PC-3 (cell line): ENCODE measurements around the gene SAE1. TPM values are rescaled to one million over a fixed set of nuclear protein-coding genes. Genes with fewer than 3 reads are reported as not detected.

Experiments
- ATAC-seq: fragments of 200-7000 bp; cut with Tn5 transposase; 2 replicates; pipeline ENCODE4 v1.9.1; 2020; ENCODE audit warnings: mild to moderate bottlenecking, moderate library complexity
- BruUV-seq: library from RNA; stranded (reverse); fragments of 400-500 nt; replicated peaks from 2 replicates; lab custom pipeline; 2021; lab: Mats Ljungman, UMichigan
- CTCF ChIA-PET: fragments of 300-600 bp; sonication (Branson Sonifier 250); formaldehyde crosslinking; loops from one replicate; lab custom pipeline; 2022; ENCODE audit warnings: antibody characterized with exemption; lab: Charles Lee
- POLR2A ChIA-PET: fragments of 300-600 bp; sonication (Branson Sonifier 250); formaldehyde crosslinking; loops from one replicate; lab custom pipeline; 2022; ENCODE audit warnings: antibody characterized with exemption; ENCODE audit not compliant: unreplicated experiment; lab: Charles Lee
- DNase-seq: peaks from one replicate; pipeline ENCODE4 v3.0.0-alpha.2; 2015
- H2AFZ ChIP-seq: fragments of 300-600 bp; sonication (generic); 2 replicates; pipeline ENCODE4 v1.6.0; 2016; ENCODE audit warnings: antibody characterized with exemption, low read length
- H3F3A ChIP-seq: fragments of 300-600 bp; sonication (generic); one replicate; pipeline ENCODE4 v1.6.0; 2017; ENCODE audit warnings: antibody characterized with exemption, low read length, control low read depth, mild to moderate bottlenecking; ENCODE audit not compliant: unreplicated experiment
- H3K27ac ChIP-seq: fragments of 300-600 bp; sonication (generic); 2 replicates; pipeline ENCODE4 v1.5.1; 2016; ENCODE audit warnings: mild to moderate bottlenecking, low read length
- H3K27me3 ChIP-seq: fragments of 300-600 bp; sonication (generic); 2 replicates; pipeline ENCODE4 v1.6.1; 2016; ENCODE audit warnings: low read length, mixed read lengths
- H3K36me3 ChIP-seq: fragments of 300-600 bp; sonication (generic); 2 replicates; pipeline ENCODE4 v1.6.1; 2016; ENCODE audit warnings: low read depth, mixed run types, low read length, mixed read lengths
- H3K4me1 ChIP-seq: fragments of 300-600 bp; sonication (generic); 2 replicates; pipeline ENCODE4 v1.5.1; 2016; ENCODE audit warnings: low read length; ENCODE audit not compliant: insufficient read depth
- H3K4me2 ChIP-seq: fragments of 300-600 bp; sonication (generic); 2 replicates; pipeline ENCODE4 v1.6.0; 2016; ENCODE audit warnings: low read length
- H3K4me3 ChIP-seq: fragments of 300-600 bp; sonication (generic); 2 replicates; pipeline ENCODE4 v1.5.1; 2016; ENCODE audit warnings: mild to moderate bottlenecking, low read length, mixed read lengths
- H3K79me2 ChIP-seq: fragments of 300-600 bp; sonication (generic); 2 replicates; pipeline ENCODE4 v1.6.1; 2017; ENCODE audit warnings: low read length, mixed read lengths
- H3K9ac ChIP-seq: fragments of 300-600 bp; sonication (generic); 2 replicates; pipeline ENCODE4 v1.6.0; 2016; ENCODE audit warnings: mild to moderate bottlenecking, low read length
- H3K9me2 ChIP-seq: fragments of 300-600 bp; sonication (generic); replicated peaks from 2 replicates; pipeline ENCODE4 v1.6.1; 2016; ENCODE audit warnings: mixed run types, low read length, mixed read lengths
- H3K9me3 ChIP-seq: fragments of 300-600 bp; sonication (generic); 2 replicates; pipeline ENCODE4 v1.6.1; 2016; ENCODE audit warnings: low read length, mixed read lengths
- H4K20me1 ChIP-seq: fragments of 300-600 bp; sonication (generic); 2 replicates; pipeline ENCODE4 v1.6.1; 2016; ENCODE audit warnings: low read length, mixed read lengths
- EZH2 ChIP-seq: fragments of 300-600 bp; sonication (generic); IDR thresholded peaks from one replicate; pipeline ENCODE4 v1.6.1; 2017; ENCODE audit warnings: antibody characterized with exemption, mild to moderate bottlenecking, low read length; ENCODE audit not compliant: unreplicated experiment
- EZH2phosphoT487 ChIP-seq: fragments of 300-600 bp; sonication (generic); IDR thresholded peaks from 2 replicates; pipeline ENCODE4 v1.6.1; 2018; ENCODE audit warnings: mild to moderate bottlenecking, antibody characterized with exemption, low read length, borderline replicate concordance
- intact Hi-C: fragments of 100-400 bp; cut with micrococcal nuclease; formaldehyde crosslinking; loops from 2 replicates; pipeline ENCODE4 v1.9.0; 2023
- total RNA-seq: library from RNA; depleted of rRNA; stranded (reverse); fragments of >200 nt; gene quantifications from 2 replicates; pipeline ENCODE4 v1.2.3, GENCODE V29; 2014
- TF ChIP-seq, protein P1 (sequence below): fragments of 300-600 bp; sonication (generic); conservative IDR thresholded peaks from 2 replicates; pipeline ENCODE4 v1.5.1; 2017; ENCODE audit warnings: antibody characterized with exemption, low read depth, mild to moderate bottlenecking, low read length

SAE1 gene
- total RNA-seq, 1 experiment from 2014 or later = 99.7 TPM

DNA sequence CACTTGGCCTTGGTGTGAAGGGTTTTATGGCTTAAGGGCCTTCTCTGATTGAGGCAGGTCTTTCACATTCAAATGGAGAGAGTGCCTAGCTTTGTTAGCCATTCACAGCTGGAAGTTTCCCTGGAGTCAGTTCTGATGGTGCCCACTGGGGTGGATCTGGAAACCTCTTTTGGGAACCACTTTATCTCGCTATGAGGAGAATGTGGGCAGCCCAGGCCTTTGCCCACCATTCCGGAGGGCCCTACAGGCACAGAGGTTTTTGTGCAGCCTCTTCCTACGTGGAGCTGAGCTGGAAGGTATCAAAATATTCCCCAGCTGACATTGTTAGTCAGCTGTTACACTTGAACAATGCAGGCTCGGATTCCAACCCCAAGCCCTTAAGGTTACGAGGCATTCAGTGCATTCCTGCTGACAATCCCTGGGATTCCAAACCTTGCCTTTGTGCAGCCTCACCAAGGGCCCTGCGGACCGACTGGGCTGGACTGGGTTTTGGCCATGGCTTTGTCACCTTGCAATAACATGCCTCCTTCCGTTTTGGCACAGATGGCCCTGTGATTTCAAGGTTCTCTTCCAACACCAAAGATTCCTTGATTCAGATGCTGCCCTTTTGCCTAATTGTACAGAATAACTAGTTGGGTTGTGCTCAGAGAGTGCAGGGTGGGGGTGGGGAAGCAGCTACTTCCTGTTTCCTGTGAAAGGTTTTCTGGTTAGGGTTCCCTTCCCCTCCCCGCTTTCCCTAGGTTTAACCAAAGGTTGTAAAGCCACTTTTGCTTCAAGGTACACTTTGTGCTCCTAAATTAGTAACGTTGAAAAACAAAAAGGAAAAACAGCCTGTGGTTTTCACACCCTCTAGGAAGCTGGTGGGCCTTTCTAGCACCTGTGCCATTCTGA, 27.0 kb downstream of the SAE1 start:
- no peak for TF ChIP-seq EZH2phosphoT487
- Histone ChIP-seq H4K20me1 (no peaks in the 10 kb centered on the region), H3K79me2 (peaks cover 16% of the 10 kb centered on the region; the same call in 1 of the 2 replicates), H3K4me1 (peaks cover 24% of the 10 kb centered on the region), H3K27ac (peak overlapping the region; percentile 17), H3K9me2 (no peaks in the 10 kb centered on the region), H3K4me2 (peak overlapping the region; percentile 38; the same call in 1 of the 2 replicates), H3F3A (no peaks in the 10 kb centered on the region), H3K4me3 (no peak overlapping the region), H3K36me3 (peaks cover 35% of the 10 kb centered on the region), H2AFZ (no peak overlapping the region), H3K9me3 (no peaks in the 10 kb centered on the region), H3K27me3 (no peaks in the 10 kb centered on the region), H3K9ac (no peak overlapping the region)
- ATAC-seq (peak; percentile 72), DNase-seq (peak; percentile 49)
- intact Hi-C loops = no loop called here
- ChIA-PET CTCF (no interaction called here), POLR2A (no interaction called here)
- BruUV-seq = no TSS peak

DNA sequence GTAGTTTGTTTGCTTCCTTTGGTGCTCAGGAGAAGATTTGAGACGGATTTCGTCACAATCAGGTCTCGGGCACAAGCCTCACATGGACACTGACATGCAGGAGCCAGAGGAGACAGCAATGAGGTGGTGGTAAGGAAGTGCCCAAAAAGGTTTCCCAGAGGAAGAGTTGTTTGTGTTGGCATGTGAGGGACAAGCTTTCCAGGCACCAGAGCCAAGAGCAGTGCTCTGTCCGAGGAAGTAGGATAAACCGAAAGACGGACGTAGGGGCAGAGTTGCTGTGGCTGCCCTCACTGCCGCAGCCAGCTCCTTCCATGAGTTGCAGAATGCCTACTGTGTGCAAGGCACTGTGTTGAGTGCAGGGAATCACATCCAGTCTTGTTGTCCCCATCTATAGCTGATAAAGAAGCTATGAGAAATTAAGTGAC, 27.7 kb downstream of the SAE1 start:
- H3F3A ChIP-seq = no peaks in the 10 kb centered on the region
- H3K9ac ChIP-seq = no peak overlapping the region
- ChIA-PET CTCF (no interaction called here), POLR2A (no interaction called here)
- H3K4me1 ChIP-seq = peaks cover 16% of the 10 kb centered on the region
- H3K9me2 ChIP-seq = no peaks in the 10 kb centered on the region
- peaks cover 13% of the 10 kb centered on the region; the same call in 1 of the 2 replicates for H3K79me2 ChIP-seq
- no TSS peak for BruUV-seq
- H3K4me3 ChIP-seq = no peak overlapping the region
- intact Hi-C loops = no loop called here
- ATAC-seq = no peak
- peak overlapping the region; percentile 17 for H3K27ac ChIP-seq
- no peaks in the 10 kb centered on the region for H4K20me1 ChIP-seq
- no peak for TF ChIP-seq EZH2phosphoT487
- TF ChIP-seq, protein P1, sequence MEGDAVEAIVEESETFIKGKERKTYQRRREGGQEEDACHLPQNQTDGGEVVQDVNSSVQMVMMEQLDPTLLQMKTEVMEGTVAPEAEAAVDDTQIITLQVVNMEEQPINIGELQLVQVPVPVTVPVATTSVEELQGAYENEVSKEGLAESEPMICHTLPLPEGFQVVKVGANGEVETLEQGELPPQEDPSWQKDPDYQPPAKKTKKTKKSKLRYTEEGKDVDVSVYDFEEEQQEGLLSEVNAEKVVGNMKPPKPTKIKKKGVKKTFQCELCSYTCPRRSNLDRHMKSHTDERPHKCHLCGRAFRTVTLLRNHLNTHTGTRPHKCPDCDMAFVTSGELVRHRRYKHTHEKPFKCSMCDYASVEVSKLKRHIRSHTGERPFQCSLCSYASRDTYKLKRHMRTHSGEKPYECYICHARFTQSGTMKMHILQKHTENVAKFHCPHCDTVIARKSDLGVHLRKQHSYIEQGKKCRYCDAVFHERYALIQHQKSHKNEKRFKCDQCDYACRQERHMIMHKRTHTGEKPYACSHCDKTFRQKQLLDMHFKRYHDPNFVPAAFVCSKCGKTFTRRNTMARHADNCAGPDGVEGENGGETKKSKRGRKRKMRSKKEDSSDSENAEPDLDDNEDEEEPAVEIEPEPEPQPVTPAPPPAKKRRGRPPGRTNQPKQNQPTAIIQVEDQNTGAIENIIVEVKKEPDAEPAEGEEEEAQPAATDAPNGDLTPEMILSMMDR = no peak
- no peak for TF ChIP-seq EZH2
- peaks cover 31% of the 10 kb centered on the region; the same call in 1 of the 2 replicates for H3K36me3 ChIP-seq
- DNase-seq = no peak
- no peak overlapping the region for H2AFZ ChIP-seq
- H3K9me3 ChIP-seq = no peaks in the 10 kb centered on the region
- no peak overlapping the region for H3K4me2 ChIP-seq
- no peaks in the 10 kb centered on the region for H3K27me3 ChIP-seq

DNA sequence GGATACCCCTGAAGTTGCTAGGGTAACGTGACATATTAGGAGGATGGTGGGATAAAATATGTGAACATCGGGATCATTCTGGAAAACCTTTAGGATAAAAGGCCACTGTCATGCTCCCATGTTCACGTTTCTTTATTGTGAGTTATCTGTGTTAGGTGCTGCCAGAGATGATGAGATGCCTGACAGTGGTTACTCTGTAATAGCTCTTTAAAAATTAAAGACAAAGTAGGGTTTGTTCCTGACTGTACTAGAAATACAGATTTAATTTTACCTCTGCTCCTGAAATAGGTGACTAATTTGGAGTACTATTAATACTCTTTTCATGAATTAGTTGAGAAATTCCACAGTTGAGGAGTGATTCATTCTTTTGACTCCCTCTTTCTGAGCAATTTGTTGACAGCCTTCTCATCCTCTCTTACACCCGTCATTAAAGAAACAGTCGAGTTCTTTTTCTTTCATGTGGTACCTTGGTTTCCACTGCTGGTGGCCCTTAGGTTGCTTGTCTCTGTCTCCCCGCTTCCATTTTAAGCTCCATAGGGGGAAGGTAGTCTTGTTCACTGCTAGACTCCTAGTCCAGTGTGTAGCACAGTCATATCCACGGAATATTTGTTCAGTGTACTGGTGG, 28.4 kb downstream of the SAE1 start:
- no peaks in the 10 kb centered on the region for H3K9me3 ChIP-seq
- no peak for DNase-seq
- no peak overlapping the region for H3K27ac ChIP-seq
- no peak overlapping the region for H3K4me3 ChIP-seq
- ChIA-PET CTCF (no interaction called here), POLR2A (no interaction called here)
- H4K20me1 ChIP-seq = no peaks in the 10 kb centered on the region
- H3K4me1 ChIP-seq = peaks cover 15% of the 10 kb centered on the region
- no peaks in the 10 kb centered on the region for H3K27me3 ChIP-seq
- peaks cover 11% of the 10 kb centered on the region; the same call in 1 of the 2 replicates for H3K79me2 ChIP-seq
- no TSS peak for BruUV-seq
- no peak for TF ChIP-seq EZH2
- TF ChIP-seq, protein P1 = no peak
- TF ChIP-seq EZH2phosphoT487 = no peak
- intact Hi-C loops = no loop called here
- ATAC-seq = no peak
- peaks cover 30% of the 10 kb centered on the region; the same call in 1 of the 2 replicates for H3K36me3 ChIP-seq
- no peak overlapping the region for H2AFZ ChIP-seq
- H3F3A ChIP-seq = no peaks in the 10 kb centered on the region
- H3K9me2 ChIP-seq = no peaks in the 10 kb centered on the region
- no peak overlapping the region for H3K9ac ChIP-seq
- no peak overlapping the region for H3K4me2 ChIP-seq
